GM19455 (cell line): Measurements from ENCODE around the gene ANKRD44.
A peak's percentile ranks its signal among the peaks of the same experiment; 100 is the strongest.
"Not testable (repeated sequence)": the region's sequence is repeated elsewhere in the genome, so short reads cannot be mapped to it uniquely, and the experiment has no call there.

Source experiments
- ATAC-seq: cut with Tn5 transposase; IDR thresholded peaks from one replicate; pipeline ENCODE4 v1.9.1; 2021; ENCODE audit not compliant: unreplicated experiment

The ANKRD44 gene

DNA sequence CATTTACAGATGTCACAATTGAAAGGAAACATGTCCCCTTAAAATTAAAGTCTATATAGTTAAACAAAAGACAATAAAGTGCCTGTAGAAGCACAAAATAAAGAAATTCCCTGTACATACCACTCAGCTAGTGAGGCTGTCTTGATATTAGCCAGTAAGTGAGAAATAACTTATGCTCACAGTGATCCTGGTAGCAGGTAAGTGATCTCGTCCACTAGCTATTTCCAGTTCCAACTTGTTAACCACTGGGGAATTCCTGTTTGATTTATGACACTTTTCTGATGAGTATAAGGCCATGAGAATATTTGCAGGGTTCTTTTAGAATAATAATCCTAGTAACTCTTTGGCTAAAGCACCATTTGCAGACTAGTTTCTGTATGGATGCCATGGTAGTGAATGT is 256.1 kb downstream of the ANKRD44 start:
- ATAC-seq, result no peak

DNA sequence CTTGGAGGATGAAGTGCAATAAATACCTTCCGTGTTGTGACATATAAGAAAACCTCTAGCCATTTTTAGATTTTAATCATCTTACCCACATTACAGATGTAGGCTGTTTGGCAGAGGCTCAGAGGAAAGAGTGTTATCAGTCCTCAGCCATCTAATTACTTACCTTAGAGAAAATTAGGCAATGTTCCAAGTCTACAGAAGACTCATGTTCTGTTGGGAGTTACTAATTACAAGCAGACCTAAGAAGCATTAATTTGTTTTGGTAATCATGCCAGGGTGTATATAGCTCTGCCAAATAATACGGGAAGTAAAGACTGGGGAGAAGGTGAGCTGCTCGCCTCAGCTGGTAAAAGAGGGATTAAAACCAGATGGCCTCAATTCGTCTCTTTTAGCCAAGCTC is 258.2 kb downstream of the ANKRD44 start:
- no peak for ATAC-seq

DNA sequence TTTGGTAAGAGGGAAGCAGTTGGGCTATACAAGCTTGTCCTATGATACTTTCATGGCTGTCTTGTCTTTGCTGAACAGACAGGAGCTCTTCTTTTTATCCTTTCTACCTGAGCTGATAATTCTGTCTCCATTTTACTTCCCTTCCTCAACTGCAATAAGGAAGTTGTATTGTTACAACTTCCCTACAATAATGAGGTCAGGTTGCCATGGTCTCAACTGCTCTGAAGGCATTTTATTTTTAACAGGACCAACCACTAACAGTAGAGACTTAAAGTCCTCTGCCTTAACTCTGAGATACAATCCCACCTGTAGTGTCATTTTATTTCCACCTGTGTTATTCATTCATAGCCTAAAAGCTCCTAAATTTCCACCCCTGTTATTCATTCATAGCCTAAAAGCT is 265.5 kb downstream of the ANKRD44 start:
- no peak for ATAC-seq

DNA sequence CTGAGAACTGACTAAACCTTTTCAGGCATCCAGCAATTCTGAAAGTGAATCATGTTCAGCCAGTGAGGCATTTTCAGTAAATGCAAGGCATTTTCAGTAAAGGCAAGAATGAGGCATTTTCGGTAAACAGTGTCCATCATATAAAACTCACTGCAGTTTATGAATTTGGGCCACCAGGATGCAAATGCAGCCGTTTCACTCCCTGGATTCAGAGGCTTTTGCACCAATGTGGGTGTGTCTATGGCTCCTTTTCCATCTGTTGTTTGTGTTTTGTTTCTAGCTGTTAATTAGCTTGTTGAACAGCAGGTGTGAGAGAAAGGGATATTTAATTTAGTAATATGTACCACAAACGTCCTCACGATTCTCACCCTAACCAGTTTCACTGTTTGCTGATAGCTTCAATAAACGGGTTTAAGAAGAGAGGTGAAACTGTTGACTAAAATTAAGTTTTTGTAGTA is 267.8 kb downstream of the ANKRD44 start:
- peak; percentile 85 for ATAC-seq

DNA sequence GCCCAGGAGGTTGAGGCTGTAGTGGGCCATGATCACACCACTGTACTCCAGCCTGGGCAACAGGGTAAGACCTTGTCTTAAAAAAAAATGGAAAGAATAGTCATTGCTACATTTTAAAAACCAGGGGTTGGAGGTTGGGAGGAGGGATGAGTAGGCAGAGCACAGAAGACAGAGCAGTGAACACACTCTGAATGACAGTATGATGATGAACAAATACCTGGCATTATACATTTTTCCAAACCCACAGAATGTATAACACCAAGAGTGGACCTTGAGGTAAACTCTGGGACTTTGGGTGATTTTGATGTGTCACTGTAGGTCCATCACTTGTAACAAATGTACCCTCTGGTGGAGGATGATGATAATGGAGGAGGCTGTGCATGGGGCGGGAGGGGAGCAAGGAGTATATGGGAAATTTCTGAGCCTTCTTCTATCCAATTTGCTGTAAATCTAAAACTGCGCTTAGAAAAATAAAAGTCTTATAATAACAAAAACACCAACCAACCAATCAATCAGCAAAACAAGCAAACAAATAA is 272.6 kb downstream of the ANKRD44 start:
- no peak for ATAC-seq

DNA sequence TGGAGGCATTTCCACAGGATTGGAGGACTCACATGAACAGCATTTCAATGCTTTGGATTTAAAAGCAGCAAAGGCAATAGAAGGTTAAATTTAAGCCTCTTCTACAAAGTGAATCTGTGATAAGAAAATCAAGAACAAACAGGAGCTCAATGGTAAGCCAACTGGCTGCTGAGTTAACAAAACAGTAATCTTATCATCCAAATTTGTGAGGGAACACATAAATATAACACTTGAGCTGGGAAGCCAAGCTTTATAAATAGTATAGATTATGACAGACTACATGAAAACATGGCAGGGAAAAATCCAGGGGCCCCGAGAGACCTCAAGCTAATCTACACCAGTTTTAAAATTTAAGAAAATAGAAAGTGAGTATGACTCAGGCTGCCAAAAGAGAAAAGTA is 275.6 kb downstream of the ANKRD44 start:
- no peak for ATAC-seq

DNA sequence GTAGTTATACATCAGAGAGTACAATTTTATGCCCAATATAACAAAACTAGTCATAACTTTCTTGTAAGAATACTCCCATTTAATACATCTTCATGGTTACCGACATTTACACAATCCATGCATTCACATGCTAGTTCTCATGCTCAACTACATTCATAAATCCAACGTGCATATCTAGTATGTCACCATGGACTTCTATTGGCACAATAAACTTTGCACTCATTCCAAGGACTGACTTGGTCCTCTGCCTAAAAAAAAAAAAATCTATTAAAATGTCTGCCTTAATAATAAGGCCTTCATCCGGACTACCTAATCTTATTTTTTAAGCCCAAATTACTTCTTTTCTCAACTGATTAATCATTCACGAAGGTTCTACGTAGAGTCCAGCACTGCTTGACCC is 276.3 kb downstream of the ANKRD44 start:
- ATAC-seq, result no peak

DNA sequence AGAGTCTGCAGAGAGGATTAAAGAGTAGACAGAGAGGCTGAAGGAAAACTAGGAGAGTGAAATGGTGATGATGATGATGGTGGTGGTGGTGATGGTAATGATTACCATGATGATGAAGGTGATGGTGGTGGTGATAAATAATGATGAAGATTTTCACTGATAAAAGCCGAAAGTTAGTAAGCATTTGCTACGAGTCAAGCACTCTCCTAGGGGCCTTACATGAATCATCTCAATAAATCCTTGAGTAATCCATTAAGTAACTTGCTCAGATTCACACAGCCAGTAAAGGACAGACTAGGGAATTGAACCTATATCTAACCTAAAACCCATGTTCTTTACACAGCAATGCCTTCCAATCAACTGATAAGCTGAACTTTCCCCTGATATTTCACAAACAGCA is 277.4 kb downstream of the ANKRD44 start:
- no peak for ATAC-seq

DNA sequence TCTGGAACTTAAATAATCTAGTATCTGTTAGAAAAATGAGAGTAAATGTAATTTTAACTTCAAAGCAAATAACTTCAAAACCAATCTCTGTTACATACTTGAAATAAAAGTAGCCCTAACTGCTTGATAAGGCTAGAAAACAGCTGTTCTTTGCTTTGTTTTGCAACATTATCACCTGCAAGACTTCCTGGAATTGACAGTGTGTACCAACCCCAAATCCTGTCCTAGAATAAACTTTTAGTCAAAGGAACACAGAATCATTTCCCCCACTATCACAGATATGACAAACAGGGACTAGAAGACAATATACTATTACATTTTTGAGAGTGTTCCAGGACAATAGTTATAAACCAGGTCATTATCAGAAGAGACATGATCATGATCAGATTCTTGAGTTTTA is 278.8 kb downstream of the ANKRD44 start:
- ATAC-seq, result no peak

DNA sequence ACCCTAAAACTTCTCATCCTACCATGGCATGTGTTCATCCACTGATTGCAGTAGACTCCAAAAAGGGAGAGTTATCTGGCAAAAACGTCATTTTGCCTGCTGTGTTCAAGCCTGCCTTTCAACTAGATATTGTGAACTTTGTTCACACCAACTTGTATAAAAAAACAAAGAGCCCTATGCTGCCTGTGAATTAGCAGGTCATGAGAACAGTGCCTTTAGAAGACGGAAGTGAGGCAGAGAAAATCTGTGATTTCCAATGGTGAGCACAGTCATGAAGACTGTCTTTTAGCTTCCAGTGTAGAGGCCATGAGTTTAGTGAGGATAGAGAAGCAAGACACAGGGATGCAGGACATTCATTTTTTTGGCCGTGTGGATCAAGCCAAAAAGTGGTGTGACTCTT is 280.5 kb downstream of the ANKRD44 start:
- no peak for ATAC-seq

DNA sequence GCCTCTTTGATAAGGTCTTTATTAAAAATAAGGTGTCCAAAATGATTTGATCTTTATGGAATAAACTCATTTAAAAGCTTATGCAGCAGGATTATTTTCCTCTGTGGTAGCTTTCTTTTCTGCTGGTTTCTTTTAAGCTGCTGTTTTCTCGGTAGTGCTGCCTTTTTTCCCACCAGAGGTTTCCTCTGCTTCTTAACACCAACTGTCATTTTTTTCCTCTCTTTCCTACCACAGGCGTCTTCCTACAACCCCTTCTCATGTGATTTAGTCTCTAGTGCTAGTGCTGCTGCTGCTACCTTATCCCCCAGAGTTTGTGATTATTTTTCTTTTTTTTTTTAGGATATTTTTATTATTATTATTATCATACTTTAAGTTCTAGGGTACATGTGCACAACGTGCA is 281.9 kb downstream of the ANKRD44 start:
- no peak for ATAC-seq

DNA sequence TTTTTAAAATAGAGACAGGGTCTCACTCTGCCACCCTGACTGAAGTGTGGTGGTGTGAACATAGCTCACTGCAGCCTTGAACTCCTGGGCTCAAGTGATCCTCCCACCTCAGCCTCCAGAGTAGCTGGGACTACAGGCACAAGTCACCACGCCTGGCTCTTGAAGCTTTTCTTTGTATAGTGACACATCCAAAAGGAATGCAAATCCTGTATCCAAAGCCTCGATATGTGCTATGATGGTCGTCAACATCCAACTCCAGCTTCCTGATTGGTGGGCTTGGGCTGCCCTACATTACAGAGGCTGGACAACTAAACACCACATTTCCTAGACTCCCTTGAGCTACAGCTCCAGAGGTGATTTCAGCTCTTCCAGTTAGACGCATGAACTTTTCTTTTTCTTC is 282.4 kb downstream of the ANKRD44 start:
- ATAC-seq, result no peak

DNA sequence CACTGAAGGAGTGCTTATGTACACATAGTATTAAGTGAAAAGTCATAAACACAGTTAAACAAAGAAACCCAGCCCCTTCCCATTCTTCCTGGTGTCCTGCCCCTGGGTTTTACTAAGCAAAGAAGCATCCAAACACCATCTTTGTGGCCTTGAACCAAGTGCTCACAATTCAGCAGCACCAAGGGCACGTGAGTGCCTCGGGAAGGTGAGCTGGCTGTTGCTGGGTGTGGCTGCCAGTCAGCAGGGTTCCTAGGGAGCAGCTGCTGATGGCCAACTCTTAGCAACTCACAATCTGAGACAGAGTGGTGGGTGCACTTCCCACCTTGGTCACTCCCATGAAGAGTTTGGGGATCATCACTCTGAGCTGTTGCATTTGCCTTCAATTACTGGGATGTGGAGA is 286.4 kb downstream of the ANKRD44 start:
- no peak for ATAC-seq

DNA sequence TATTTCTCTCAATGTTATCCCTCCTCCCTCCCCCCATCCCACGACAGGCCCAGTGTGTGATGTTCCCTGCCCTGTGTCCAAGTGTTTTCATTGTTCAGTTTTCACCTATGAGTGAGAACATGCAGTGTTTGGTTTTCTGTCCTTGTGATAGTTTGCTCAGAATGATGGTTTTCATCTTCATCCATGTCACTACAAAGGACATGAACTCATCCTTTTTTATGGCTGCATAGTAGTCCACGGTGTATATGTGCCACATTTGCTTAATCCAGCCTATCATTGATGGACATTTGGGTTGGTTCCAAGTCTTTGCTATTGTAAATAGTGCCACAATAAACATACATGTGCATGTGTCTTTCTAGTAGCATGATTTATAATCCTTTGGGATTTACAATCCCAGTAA is 289.7 kb downstream of the ANKRD44 start:
- not testable (repeated sequence) for ATAC-seq

DNA sequence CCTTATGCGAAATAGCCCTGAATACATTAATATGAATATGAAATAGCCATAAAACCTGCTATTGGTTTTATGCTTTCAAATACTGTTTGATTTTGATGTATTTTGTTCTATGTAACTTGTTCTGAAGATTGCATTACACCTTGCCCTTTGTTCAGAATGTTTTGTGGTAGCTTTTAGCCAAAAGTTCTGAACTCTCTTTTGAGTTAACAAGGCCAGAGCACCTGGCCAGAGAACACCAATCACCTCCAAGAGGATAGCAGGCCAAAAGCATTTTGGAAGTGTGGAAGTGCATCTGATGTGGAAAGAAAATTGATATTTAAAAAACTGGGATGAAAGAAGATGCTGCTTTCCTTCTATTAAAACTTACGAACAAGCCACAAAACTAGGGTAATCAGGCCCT is 297.5 kb downstream of the ANKRD44 start:
- ATAC-seq, result no peak

DNA sequence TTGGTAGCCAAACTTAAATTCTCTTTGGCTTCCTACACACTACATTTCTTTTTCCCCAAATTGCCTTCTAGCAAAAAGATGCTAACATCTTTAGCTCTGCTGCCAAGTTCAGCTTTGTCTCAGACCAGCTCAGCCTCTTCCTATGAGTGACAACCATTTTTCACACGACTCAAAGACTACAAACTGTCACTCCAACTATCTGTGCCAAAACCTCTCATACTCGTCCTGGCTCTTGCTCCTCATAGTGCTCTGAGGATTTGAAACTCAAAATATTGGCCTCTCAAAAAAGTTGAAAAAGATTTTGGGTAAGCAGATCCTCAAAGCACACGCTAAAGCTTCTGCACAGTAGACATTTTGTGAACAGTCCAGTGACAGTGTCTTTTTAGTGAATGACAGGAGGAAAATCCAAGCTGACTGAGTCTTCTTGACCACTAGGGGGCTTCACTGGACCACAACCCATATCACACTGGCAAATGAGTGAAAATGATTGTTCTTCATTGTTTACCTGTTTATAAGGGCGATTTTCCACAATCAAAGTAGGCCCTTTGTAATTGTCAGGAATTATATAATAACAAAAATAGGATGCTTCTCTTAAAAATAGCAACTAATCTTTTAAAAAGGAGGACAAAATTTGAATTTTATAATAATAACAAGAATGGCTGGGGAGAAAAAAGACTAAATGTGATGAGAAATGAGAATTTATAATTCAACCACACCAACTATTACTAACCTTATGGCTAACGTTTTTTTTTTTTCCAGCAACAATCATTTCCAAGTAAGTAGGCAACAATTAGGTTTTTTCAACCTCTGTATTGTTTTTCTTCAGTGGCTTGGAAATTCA is 298.6 kb downstream of the ANKRD44 start:
- no peak for ATAC-seq

DNA sequence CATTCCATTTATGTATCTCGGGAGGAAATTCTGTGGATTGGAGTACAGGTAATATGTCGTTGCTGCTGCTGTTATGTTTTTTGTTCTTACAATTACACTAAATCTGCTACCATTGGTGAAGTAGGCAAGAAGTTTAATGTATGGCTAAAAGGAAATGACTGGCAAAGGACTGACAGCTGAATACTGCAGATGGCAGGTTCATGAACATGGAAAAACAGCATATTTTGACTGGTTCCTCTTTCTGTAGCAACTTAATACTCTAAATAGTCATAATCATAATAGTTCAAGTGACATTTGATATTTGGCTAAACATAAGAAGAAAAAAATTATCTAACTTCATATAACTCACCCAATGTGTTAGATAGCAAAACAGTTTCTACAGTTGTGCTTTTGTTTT is 299.6 kb downstream of the ANKRD44 start:
- no peak for ATAC-seq

DNA sequence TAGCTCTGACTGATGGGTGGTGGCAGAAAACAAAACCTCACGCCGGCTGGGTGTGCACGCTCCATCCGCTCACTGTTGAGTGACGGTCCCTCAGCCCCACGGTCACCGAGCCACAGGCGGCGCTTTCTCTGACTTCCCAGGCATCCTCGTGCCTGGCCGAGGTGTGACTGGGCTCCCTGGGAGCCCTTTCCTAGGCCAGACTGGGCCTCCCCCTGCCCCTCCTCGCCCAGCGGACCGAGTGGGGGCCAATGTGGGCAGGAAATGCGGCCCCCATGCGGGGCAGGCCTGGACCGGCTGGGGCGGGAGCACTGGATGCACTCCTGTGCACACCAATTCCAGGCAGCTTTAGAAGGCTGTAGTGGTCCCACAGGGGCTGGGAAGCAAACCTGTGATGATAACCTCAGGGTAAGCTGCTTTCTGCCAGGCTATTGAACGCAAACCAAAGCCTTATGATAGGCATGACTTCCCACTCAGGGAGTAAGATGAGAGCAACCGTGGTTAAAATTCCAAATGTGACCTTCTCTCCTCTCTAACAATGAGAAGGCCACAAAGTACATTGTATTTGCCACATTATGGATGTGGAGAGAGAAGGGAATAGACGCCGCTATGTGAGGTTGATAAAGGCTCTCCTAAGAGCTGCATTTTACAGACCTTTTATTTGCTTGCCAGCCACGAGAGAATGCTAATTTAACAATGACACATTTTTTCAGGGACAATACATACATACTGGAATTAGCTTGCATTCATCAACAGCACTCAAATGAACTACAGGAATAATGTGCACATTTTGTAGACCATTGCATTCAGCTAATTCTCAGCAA is 300.2 kb downstream of the ANKRD44 start:
- no peak for ATAC-seq

DNA sequence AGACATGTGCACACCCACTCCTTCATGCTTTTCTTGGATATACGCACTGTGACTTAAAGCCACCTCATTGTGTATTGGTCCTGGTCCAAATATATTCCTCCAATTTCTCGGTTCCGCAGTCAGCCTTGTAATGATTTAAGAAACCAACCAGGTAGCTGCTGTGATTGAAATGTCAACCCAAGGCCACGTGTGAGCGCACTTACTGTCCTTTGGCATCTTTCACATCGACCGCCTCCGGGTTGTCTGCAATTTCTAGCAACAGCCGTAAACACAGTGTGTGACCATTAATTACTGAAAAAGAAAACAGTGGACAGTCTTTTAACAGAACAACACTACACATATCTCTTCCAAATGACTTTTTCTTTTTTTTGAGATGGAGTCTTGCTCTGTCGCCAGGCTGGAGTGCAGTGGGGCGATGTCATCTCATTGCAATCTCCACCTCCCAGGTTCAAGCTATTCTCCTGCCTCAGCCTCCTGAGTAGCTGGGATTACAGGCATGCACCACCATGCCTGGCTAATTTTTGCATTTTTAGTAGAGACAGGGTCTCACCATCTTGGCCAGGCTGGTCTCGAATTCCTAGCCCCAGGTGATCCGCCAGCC is 301.7 kb downstream of the ANKRD44 start:
- ATAC-seq, result not testable (repeated sequence)

DNA sequence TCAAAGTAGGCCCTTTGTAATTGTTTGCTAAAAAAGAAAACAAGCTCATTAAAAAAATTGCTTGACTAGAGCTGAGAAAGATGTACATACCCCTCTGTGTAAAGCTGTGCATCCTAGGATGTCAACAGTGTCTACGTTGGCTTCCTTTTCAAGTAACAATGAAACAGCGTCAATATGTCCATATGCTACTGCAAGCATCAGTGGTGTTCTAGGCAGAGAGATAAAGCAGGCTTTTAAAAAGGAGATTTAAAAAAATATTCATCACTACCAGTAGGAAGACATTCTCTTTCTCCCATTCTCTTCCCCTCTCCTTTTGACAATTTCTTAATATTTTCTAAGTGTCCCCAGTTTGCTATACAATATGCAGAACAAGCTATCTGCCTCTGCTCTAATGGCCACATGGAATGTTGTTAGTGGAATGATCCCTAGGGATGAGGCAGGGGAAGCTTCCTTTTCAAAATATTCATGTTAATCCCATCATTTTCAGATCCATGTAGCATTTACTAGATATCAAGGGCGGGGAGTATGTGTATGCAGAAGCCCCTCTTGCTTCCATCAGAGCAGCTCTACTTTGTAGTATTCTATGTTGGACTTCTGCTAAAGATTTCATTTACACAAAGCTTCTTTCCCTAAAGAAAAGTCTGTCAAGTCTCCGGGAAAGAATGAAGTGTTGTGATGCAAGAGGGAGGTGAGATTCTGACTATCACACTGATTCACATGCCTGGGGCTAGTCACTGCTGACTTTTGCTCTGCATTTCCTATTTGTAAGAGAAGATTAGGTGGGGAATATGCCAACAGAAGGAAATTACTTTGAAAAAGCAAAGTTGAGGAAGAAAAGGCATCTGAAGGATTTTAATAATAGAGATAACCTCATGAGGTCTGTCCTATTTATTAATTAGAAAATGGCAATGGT is 302.6 kb downstream of the ANKRD44 start:
- ATAC-seq, result no peak

DNA sequence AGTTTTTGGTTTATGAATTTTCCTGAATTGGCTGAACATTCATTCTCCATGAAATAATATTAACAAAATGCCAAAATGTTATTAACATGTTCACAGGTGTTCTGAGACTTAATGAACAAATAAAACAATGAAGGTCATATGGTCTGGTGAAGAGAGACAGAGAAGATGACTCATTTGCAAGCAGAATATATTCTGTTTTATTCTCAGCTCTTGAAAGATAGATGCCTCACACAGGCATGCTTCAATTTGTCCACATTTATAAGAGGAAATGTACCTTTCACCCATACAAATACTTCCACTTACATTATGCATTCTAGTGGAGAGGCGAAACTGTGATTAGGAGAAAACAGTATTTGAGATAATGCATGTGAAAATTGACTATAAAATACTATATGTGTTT is 308.7 kb downstream of the ANKRD44 start:
- no peak for ATAC-seq
